ENCODE data around the gene ZNF213.
A peak's percentile ranks its signal among the peaks of the same experiment; 100 is the strongest.

The ZNF213 gene, protein sequence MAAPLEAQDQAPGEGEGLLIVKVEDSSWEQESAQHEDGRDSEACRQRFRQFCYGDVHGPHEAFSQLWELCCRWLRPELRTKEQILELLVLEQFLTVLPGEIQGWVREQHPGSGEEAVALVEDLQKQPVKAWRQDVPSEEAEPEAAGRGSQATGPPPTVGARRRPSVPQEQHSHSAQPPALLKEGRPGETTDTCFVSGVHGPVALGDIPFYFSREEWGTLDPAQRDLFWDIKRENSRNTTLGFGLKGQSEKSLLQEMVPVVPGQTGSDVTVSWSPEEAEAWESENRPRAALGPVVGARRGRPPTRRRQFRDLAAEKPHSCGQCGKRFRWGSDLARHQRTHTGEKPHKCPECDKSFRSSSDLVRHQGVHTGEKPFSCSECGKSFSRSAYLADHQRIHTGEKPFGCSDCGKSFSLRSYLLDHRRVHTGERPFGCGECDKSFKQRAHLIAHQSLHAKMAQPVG

DNA sequence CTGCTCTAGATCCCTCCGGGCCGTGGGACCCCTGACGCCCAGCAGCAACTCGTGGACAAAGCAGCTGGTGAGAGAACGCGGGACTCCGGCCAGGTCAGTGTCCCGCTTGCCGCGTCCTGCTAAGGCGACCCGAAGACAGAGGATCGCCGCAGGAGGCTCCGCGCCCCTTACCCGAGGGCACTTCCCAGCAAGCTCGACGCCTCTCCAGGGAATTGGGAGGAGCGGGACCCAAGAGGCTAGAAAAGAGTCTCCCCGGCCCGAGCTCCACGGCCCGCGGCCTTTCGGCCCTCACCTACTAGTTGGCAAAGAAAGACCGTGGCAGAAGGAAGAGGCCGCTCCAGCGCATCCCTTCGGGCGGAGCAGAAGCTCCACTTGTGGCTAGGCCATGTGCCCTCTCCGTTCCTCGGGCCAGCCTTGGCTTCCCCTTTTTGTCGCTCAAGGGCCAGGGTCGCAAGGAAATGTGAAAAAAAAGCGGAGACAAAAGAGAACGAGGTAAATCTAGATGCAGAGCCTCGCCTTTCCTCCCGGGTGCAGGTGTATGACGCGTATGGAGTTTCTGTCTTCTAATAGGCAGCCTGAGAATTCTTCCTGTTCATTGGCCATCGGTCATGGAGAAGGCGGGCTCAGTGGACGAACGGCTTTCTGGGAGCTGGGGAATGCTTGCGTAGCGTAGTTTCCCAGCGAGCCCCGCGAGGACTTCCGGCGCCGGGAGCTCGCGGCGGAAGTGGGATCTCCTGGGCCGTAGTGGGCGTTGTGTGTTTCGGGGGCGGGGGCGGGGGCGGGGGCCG lies at the start of gene ZNF213:
Gene ZNF213, plus strand, starts transcription at position 692 of the 788 bp plus-strand sequence. CDS start 2,252 bp downstream, outside the sequence.
- peak; percentile 90 for DNase-seq (ENCODE audit: low spot score)

DNA sequence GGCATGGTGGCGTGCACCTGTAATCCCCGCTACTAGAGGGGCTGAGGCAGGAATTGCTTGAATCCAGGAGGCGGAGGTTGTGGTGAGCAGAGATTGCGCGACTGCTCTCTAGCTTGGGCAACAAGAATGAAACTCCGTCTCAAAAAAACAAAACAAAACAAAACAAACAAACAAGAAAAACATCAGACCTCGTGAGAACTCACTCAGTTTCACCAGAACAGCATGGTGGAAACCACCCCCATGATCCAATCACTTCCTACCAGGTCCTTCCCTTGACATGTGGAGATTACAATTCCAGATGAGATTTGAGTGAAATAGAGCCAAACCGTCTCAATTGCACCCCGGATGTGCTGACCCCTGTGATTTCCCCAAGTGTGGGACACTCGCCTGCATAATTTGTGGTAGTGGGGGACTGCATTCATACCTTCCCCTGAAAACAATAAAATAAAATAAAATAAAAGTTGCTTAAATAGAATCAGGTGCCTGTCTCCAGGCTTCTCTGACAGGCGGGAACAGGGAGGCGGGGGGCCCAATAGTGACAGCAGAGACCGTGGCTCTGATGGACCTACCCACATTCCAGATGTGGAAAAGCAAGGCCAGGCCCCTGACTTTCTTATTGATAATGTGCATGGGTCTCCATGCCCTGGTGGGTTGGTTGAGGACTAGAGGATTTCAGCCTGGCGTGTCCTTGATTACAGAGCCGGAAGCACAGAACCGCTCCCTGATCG lies 48.8 kb upstream of the ZNF213 start:
- DNase-seq (ENCODE audit: low spot score): no peak

DNA sequence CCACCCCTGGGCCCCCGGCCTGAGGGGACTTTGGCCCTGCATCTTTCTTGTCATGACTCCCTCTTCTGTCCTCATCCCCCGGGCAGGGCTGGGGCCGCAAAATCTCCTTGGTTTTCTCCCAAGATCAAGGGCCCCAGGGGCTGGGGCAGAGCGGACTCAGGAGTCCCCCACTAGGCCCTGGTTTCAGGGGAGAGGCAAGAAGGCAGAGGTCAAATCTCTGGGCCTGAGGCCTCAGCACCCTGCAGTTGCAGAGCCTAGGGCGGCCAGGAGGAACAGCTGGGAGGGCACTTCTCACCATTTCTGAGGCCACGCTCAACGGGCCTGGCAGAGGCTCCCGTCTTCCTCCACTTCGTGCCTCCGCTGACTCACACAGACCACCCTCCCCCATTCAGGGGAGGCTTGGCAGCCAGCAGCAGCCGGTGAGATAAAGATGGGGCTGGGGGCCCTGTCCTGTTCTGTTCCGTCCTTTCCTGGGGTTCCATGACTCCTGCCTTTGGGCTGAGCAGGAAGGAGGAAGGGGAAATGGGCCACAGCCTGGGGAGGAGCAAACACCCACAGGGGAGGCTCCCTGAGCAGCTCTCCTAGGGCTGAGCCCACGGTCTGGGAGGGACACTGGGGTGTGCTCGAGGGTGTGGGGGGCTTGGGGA lies 48.1 kb upstream of the ZNF213 start:
- peak; percentile 5 for DNase-seq (ENCODE audit: low spot score)

DNA sequence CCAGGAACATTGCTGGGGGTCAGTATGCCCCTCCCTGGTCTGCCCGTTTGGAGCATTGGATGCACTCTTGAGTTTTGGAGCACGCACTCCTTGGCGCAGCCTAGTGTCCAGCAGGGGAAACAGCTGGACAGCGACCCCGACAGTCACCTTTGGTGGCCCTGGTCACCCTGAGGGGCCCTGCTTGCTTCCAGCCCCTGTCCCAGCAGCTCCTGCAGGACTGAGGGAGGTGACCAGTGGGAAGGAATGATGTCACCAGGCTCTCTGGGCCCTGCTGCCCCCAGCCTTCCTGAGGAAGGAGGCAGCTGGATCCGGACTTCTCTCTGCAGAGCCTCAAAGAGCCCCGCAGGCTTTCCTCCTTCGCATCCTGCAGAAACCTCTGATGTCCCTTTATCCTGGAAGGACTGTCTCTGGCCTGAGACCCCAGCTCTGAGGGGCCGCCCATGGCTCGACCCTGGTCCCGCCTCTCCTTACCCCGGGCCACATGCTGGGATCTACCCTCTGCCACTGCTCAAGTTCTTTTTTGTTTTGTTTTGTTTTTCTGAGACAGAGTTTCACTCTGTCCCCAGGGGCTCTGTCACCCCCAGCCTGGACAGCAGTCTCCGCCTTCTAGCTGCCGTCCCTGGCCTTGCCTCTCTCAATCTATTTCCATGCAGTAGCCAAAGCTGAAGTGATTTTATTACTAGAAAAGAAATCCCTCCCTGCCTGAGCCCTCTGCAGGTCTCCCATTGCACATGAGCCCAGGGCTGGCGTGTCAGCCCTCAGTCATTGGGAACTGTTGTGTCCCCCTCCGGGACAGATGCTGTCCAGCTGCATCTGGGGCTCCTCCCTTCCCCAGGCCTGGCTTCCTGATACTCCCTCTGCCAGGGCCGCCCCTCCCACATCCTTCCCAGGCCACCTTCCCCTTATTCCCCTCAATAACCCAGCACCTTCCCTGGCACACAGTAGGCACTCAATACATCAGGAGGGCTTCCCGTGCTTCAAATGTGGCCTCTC lies 47.3 kb upstream of the ZNF213 start:
- peak; percentile 38 for DNase-seq (ENCODE audit: low spot score)

DNA sequence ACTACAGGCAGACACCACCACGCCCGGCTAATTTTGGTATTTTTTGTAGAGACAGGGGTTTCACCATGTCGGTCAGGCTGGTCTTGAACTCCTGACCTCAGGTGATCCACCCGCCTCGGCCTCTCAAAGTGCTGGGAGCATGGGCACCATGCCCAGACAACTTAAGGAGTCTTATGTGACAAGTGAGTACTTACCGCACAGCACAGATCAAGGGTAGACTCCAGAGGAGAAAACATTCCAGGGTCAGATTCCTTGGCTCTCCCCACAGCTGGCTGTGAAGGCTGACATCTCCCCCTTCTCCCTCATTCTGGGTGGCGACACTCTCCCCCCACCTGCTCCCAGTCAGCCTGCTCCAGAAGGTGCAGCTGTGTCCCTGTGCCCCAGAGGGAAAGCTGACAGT lies 46.4 kb upstream of the ZNF213 start:
- DNase-seq (ENCODE audit: low spot score): peak; percentile 3

DNA sequence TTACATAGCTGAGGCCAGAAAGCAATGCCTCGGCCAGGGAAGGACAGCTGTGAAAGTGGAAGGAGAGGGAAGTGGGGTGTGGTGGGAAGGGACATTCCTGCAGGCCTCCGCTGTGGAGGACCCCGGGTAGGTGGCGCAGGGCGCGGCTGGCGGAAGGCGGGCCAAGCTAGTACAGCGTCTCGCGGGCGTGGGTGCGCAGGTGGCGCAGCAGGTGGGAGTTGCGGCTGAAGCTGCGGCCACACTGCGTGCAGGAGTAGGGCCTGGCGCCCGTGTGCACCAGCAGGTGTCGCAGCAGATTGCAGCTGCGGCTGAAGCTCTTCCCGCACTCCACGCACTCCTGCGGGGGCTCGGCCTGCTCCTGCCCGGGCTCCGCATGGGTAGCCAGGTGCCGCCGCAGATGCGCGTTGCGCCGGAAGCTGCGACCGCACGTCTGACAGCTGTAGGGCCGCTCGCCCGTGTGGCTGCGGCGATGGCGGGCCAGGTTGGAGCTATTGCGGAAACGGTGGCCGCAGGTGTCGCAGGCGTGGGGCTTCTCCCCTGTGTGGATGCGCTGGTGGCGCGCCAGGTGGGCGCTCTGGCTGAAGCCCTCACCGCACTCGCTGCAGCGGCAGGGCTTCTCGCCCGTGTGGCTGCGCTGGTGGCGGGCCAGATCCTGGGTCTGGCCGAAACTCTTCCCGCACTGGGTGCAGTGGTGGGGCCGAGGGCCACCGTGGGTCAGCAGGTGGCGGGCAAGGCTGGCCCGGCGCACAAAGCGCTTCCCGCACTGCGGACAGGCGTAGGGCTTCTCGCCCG lies 45.7 kb upstream of the ZNF213 start:
- DNase-seq (ENCODE audit: low spot score): peak; percentile 16

DNA sequence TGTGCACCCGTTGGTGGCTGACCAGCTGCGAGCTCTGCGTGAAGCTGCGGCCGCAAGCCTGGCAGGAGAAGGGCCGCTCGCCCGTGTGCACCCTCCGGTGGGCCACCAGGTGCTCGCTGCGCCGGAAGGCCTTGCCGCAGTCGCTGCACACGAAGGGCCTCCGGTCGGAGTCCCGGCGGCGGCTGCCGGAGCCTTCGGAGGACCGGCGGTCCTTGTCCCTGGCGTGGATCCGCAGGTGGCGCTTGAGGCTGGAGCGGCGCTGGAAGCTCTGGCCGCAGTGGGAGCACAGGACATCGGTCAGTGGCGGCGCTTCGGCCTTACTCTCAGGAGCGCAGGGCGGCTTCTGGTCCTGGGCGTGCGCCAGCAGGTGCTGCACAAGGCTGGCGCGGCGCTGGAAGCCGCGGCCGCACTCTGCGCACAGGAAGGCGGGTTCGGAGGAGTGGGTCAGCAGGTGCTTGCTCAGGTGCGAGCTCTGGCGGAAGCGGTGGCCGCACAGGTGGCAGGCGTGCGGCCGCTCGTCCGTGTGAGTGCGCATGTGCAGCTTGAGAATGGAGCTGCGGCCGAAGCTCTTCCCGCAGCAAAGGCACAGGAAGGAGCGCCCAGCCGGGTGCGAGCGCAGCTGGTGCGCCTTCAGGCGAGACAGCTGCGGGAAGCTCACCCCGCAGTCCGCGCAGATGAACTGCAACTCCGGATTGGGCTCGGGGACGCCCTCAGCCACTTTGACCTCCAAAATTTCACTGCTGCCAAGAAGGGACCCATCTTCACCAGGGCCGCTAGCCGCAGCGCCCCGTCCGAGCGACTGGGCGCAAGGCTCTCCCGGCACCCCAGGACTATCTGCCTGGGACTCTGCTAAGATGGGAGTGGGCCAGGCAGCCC lies 44.9 kb upstream of the ZNF213 start:
- DNase-seq (ENCODE audit: low spot score): peak; percentile 8

DNA sequence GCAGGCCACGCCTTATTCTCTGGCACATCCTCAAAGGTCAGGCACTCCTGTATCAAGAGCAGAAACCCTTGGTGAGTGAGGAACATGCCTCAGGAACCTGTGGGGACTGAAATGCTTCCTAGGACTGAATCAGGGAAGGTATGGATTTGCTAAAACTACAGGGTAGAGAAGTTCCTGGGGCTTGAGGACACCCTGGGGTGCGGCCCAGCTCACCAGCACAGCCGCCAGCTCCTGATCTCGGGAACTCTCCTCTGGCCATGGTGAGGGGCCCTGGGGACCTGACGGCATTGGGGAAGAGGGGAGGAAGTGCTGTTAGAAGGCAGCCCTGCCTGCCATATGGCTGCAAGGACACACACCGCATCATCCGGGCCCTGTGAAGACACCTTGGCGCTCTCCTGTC lies 43.3 kb upstream of the ZNF213 start:
- no peak for DNase-seq (ENCODE audit: low spot score)

DNA sequence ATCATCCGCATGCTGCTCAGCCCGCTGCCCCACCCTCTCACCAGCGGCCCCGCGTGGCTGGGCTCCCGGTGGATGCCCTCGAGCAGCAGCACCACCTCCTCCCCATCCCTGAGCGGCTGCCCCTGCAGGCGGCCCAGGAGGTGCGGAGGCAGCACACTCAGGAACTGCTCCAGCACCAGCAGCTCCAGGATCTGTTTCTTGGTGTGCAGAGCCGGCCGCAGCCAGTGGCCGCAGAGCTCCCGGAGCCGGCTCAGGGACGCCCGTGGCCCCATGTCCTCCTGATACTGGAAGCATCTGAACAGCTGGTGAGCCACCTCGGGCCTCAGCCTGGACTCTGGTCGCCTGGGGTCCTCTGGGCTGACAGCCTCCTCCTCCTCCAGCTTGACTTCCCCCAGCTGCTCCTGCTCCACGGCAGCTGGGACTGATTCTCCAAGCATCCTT lies 42.3 kb upstream of the ZNF213 start:
- DNase-seq (ENCODE audit: low spot score): no peak

DNA sequence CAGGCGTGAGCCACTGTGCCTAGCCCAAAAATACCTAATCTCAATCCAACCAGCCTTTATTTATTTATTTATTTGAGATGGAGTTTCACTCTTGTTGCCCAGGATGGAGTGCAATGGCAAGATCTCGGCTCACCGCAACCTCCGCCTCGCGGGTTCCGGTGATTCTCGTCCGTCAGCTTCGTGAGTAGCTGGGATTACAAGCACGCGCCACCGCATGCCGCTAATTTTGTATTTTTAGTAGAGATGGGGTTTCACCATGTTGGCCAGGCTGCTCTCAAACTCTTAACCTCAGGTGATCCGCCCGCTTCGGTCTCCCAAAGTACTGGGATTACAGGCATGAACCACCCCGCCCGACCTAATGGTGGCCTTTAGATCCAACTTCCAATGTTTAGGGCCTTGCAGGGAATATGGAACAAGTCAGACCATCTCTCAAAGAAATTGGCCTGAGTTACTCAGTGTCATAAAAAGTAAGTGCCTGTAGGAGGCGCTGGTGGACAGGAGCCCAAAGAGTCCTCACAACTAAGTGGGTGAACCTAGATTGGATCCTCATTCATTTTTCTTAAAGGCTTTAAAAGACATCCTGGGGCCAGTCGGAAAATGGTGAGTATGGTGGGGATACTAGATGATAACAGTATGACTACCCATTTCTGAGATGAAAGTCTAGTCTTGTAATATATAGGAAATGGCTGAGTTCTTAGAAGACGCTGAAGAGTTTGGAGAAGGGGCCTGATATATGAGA lies 40.4 kb upstream of the ZNF213 start:
- DNase-seq (ENCODE audit: low spot score): peak; percentile 79

DNA sequence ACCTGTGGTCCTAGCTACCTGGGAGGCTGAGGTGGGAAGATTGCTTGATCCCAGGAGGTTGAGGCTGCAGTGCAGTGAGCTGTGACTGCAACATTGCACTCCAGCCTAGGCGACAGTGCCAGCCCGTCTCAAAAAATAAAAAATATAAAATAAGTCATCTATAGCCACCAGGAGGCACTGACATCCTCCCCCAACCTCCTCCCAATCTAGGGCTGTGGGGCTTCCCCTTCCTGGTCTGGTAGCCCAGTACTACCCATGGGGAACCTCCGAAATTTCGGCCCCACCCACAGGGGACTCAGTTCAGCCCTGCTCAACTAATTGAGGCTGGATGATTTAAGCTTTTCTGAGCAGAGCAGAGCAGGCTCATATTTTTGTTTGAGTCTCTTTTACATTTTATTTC lies 39.0 kb upstream of the ZNF213 start:
- DNase-seq (ENCODE audit: low spot score): no peak

DNA sequence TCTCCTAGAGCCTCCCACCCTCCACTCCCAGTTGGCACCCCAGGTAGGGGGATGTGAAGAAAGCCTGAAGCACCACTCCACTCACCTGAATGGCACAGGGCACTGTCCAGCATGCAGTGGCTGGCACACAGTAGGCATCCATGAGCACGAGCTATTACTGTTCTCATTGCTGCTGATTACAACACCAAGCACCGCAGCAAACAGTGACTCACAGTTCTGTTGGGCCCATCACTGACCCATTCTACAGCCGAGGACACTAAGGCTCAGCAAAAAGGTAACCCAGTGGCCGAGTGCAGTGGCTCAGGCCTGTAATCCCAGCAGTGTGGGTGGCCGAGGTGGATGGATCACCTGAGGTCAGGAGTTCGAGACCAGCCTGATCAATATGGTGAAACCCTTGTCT lies 38.5 kb upstream of the ZNF213 start:
- no peak for DNase-seq (ENCODE audit: low spot score)

DNA sequence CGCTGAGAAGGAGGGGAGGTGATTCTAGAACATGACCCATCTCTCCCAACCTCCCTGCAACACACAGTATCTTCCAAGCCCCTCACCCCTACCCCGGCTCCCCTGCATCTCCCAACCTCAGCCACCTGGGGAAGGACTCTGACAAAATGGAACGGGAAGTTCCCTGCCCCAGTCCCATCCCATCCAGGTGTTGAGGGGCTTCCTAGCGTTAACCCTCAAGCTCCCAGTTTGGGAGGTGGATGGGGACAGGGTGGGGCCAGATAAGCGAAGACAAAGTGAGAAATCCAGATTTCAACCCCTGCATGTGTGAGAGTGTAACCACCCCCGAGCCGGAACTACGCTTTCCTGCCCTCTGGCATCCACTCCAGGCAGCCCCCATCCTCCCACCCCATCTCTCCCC lies 37.6 kb upstream of the ZNF213 start:
- DNase-seq (ENCODE audit: low spot score): peak; percentile 32

DNA sequence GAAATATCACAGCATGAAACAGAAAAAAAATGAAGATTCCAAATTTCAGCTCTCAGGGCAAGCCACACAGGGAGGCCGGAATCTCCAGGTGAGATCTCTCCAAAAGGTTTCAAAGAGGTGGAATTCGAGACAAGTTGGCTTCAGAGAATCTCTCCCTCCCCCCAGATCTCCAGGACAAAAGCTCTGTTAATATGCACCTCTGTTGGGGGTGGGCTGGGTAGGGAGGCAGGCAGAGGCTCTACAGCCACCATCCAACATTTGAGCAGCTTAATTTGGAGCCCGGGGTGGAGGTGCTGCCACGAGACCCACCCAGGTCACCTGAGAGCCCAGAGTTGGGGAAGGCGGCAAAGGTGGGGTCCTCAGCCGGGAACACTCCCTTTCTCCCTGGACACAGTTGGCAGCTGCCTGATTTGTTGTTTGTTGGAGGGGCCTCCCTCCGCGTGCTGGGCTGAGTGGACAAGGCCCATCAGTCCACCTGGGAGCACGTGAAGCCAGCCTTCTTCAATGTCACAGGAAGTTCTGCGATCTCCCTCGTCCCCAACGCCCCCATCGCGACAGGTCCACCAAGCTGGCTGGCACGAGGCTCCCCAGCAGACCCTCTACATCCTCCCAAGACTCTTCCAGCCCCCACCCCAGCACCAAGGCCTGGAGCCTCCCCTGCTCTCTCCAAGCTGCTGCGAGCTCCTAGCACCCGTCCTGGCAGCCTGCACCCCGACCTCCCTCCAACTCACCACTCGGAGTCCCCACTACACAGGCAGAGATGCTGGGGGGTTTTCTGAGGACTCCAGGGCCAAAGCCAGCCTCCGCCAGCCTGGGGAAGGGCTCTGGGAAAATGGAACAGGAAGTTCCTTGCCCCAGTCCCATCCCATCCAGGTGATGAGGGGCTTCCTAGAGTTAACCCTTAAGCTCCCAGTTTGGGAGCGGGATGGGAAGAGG lies 36.1 kb upstream of the ZNF213 start, which contains the start of gene ZSCAN10:
Gene ZSCAN10, minus strand, starts transcription at position 836 of the 936 bp plus-strand sequence. CDS start 6,357 bp downstream, outside the sequence.
- DNase-seq (ENCODE audit: low spot score): peak; percentile 67

DNA sequence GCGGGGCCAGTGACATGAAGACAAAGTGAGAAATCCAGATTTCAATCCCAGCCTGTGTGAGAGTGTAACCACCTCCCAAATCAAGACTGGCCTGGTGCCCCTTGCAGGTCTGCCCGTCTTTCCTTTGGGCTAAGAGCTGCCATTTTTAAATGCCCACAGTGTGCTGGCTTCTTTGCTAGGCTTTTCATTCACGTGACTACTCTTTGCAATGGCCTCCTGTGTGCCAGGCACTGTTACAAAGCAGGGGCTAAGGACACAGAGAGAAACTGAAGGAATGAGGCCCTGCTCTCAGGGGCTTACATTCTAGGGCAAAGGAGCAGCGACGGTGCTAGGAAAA lies 35.5 kb upstream of the ZNF213 start:
- no peak for DNase-seq (ENCODE audit: low spot score)

DNA sequence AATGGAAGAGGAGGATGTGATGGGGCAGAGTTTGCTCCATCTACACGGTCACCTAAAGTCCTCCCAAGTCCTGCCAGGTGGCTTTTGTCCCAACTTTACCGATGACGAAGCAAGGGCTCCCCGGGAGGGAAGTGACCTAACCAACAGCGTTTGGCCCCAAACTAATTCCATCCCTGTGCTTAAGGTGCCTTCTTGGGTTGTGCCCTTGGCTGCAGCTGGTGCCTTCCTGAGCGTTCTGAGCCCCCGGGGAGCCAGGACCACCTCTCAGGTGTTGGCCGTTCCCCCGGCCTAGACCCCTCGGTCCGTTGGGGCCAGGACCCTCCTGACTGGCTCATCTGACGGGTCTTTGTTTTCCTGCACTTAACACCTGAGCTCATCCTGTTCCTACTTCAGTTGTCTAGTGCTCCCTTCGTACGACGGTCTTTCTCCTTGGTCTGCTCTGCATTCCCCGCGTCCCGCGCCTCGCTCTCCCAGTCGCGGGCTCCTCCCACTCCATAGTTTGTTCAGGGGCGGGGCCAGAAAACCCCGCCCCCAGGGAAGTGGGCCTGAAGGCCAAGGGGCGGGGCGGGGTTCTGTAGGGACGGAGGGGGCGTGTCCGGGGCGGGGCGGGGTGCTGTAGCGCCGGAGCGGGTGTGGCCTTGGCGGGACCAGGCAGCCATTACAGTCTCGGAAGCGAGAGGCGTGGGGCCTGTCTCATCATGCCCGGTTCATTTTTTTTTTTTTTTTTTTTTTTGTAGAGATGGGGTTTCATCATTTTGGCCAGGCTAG lies 34.9 kb upstream of the ZNF213 start:
- peak; percentile 89 for DNase-seq (ENCODE audit: low spot score)

Data from iPS-NIHi11 (cell line).